ENCODE data around the gene CD1C. TPM values are rescaled to one million over a fixed set of nuclear protein-coding genes. Genes with fewer than 3 reads are reported as not detected.
"Not testable (repeated sequence)": the region's sequence is repeated elsewhere in the genome, so short reads cannot be mapped to it uniquely, and the experiment has no call there.

CD1C gene
- not detected for total RNA-seq

DNA sequence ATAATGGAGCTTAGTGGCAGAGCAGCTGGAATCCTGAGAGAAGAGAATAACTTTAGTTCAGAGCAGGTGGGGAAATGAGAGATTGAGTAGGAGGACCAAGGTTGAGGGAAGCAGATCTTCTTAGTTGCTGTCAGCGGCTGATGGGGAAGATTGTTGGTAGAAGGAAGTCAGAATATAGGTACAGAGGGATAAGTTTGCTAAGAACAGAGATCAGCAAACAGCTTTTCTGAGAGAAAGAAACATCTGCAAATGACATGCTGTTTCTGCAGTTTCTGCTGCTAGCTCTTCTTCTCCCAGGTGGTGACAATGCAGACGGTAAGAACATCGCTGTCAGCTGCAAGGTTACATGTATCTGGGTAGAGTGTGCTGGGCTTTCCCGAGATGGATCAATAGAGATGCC is at the start of gene CD1C:
Gene CD1C (plus strand): TSS at position 113 of the 400 bp plus-strand sequence. CDS start 142 bp downstream, at position 255.
- no peak for DNase-seq (ENCODE audit: low spot score)

DNA sequence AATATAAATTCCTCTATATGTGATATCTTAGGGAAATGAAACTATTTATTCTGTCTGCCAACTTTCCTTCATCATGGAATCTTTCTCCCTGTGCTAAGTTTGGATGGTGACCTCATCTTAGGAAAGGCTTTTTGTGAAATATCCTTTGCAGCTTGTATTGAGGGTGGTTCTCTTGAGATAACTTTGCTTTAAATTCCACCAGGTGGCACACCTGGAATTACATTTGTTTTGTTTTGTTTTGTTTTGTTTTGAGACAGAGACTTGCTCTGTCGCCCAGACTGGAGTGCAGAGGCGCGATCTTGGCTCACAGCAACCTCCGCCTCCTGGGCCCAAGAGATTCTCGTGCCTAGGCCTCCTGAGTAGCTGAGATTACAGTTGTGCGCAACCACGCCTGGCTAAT is 43.1 kb upstream of the CD1C start:
- DNase-seq (ENCODE audit: low spot score), result no peak

DNA sequence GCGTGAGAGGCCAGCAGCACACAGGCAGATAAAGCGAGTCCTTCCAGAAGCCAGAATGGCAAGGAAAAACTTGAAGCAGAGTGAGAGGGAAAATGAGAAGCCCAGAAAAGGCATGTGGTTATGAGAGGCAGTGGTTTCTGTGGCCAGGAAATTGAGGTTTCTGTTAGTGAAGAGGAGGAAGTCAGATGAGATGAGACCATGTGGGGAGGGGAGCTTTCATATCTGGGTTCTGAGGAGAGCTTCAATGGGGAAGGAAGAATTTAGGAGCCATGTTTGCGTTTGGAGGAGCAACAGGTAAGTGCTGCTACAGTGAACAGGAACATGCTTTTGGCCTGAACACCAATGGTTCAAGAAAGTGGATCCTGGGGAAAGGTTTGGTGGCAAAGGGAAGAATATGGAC is 41.6 kb upstream of the CD1C start:
- no peak for DNase-seq (ENCODE audit: low spot score)

DNA sequence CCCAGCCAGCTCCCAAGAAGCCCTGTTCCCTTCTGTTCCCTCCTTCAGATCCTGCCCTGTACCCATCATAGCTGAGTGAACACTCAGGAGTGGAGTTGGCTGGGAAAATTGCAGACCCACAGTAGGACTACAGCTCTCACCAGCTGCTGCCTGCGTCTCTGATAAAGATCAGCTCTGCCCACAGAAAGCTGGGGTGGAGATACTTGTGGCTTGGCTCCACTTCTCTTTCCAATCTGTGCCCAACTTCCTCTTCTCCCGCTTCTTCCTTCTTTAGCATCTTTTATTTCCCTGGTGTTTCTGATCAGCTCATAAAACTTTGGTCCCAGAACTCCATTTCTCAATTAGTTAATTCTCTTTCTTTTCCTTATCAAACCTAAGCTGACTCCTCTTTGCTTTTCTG is 41.0 kb upstream of the CD1C start:
- no peak for DNase-seq (ENCODE audit: low spot score)

DNA sequence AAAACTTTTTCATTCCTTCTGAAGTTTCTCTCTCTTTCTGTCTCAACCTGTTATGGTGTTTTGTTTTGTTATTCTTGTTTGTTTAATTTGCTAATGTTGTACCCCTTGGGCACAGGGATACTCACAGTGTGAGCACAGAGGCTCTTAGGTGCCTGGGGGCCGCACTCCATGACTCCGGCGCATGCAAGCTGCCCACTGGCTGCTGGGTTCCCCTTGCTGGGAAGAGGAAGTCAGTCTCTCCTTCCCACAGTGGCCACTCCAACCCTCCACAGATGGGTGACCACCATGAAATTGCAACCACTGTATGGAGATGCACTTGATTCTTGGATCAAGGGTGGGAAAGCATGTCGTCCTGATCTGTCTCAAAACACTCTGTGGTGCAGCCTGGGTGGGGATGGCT is 40.1 kb upstream of the CD1C start:
- DNase-seq (ENCODE audit: low spot score), result no peak

DNA sequence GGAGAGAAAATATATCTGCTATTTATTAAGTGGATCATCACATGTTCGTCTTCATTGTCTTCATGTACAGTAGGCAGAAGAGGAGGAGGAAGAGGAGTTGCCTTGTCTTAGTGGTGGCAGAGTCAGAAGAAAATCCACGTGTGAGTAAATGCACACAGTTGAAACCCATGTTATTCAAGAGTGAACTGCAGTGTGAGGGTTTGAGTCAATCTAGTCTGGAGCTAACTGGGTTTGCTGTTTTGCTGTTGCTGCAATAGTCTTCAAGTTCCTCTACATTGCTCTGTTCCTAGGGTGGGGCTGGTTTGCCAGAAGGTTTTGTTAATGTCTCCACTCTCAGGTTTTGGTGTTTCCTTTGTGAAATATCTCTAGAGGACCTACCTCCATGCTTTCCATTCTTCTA is 38.6 kb upstream of the CD1C start:
- no peak for DNase-seq (ENCODE audit: low spot score)

DNA sequence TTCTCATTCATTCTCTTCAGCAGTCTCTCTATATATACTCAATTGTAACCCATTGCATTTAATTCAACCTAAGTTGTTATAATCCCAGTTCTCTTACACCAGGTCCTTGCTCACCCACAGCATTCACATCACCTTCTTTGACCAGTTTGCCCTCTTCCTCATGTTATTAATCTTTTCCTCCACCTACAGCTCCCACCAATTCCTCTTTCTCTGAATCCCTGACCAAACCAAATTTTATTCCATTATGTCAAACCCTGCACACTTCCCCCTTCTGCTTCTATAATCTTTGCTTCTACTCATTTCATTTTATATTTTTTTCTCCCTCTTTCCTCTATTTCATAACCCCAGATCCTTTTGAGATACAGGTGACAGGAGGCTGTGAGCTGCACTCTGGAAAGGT is 34.1 kb upstream of the CD1C start:
- no peak for DNase-seq (ENCODE audit: low spot score)

DNA sequence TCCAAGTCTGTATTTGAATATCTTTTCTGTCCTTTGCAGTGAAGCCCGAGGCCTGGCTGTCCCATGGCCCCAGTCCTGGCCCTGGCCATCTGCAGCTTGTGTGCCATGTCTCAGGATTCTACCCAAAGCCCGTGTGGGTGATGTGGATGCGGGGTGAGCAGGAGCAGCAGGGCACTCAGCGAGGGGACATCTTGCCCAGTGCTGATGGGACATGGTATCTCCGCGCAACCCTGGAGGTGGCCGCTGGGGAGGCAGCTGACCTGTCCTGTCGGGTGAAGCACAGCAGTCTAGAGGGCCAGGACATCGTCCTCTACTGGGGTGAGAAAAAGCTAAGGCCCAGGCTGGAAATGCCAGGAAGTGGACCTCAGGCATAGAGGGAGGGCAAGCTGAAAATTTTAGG is 33.0 kb upstream of the CD1C start:
- not testable (repeated sequence) for DNase-seq (ENCODE audit: low spot score)

DNA sequence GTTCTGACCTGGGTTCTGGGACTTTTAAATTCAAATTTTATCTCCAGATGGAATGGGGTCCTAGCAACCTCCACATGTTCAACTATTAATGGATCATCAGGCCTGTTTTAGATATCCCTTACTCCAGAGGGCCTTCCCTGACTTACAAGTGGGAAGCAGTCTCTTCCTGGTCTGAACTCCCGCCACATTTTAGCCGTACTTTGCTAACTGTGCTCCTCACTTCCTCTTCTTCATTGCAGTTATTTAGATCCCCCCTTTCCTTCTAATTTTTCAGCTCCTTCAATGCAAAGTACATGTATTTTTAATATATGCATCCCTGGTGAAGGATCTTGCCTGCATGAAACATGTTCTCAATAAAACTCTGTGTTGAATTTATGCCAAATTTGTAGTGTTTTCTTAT is 31.8 kb upstream of the CD1C start:
- no peak for DNase-seq (ENCODE audit: low spot score)

DNA sequence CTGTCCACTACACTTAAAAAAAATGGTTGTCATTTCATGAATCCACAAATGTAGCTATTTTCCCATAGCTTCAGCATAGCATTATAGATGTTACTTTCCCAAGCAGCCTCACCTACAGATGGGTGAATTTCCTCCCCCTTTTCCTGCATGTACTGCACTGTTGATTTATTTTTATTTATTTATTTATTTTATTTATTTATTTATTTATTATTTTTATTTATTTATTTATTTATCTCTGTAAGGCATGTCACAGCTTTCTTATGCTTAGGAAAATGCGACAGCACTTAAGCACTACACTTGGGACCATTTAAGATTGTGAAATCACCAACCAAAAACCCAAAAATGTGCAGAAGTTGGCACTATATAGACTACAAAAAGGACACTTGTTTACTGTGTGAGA is 30.6 kb upstream of the CD1C start:
- DNase-seq (ENCODE audit: low spot score), result no peak

DNA sequence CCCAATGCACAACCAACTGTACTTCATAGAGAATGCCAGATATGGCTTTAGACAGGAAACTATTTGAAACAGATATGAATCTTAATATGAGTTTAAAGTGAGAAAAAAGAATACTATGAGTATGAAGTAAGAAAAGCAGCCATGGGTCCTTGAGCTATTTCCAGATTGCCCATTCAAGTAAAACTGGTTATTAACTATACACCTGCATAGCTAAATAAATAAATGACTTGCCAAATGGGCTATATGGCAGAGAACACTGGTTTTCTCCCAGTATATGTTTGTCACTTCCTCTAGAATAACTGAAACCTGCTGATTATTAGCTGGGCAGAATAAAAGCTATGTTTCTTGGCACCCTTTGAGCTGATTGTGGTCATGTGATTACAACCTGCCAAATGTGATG is 17.0 kb upstream of the CD1C start:
- DNase-seq (ENCODE audit: low spot score), result no peak

DNA sequence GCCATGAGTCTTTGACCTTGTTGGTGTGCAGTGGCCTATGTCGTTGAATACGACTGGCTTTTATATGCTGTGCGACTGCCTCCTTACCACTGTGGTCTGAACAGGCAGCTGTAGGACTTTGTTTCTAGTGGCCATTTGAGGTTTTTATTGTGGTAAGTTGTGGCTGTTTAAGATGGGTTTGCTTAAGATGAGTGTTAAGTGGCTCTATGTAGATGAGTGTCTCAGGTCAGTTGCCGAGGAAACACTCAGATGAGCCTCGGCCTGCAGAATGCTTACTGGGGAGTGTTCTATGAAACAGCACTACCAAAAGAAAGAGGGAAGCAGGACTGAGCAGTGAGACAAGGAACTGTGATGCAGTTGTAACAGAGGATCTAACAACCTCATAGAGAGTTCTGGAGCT is 14.9 kb upstream of the CD1C start:
- DNase-seq (ENCODE audit: low spot score), result no peak

DNA sequence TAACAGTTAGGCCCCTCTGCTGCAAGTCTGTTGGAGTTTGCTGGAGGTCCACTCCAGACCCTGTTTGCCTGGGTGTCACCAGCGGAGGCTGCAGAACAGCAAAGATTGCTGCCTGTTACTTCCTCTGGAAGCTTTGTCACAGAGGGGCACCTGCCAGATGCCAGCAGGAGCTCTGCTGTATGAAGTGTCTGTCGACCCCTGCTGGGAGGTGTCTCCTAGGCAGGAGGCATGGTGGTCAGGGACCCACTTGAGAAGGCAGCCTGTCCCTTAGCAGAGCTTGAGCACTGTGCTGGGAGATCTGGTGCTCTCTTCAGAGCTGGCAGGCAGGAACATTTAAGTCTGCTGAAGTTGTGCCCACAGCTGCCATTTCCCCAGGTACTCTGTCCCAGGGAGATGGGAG is 7.3 kb upstream of the CD1C start:
- not testable (repeated sequence) for DNase-seq (ENCODE audit: low spot score)

DNA sequence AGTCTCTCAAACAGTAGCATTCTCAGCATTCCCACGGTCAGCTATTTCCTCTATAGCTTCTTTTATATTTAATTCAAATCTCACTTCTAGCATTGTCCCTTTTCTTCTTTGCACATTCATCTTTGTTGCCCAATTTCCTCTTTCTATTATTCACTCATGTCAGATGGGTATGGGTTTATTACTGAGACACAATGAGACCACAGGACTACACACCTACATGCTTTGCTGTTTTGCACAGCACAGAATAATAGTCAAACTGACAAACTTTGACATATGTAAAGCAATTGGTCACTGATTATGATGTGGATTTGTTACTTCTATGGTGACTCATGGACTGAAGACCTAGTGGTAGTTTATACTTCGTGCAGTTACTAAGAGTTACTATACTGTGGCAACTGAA is 5.8 kb upstream of the CD1C start:
- no peak for DNase-seq (ENCODE audit: low spot score)

DNA sequence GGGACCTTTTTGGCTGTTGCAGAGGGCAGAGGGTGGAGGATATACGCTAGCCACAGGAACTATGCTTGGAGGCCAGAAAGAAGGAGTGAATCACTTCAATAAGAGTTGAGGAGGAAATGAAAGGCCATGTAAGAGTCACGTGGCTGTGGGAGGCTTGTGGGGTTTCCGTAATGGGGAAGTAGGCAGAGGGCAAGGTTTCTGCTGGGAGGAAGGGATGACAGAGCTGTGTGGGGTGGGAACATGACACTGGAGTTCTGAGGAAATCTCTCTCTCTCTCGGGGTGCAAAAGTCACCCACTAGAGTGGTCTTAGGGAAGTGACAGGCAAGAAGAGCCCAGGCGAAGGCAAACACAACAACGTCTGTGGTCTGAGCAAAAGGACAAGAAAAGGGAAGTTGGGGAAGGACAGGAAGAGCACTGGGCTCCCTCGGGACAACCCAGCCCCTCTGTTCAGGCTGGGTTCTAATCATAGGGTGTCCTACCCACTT is 3.9 kb upstream of the CD1C start:
- no peak for DNase-seq (ENCODE audit: low spot score)

DNA sequence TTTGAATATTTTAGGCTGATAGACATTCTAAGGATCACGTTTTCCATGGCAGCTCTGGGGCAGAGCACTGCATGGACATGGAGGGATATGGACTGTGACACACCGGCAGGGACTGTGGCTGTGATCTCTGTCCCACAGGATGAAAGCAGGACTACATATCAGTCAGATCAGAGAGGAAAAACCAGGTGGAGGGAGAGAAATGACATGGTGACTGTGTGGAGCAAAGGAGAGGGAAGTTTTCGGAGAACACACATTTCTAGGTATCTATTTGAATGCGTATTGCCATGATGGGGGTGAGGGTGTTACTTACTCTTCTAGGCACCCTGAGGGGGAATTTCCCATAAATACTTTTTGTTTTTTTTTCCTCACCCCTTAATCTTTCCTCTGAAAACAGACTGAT is 3.2 kb upstream of the CD1C start:
- no peak for DNase-seq (ENCODE audit: low spot score)

DNA sequence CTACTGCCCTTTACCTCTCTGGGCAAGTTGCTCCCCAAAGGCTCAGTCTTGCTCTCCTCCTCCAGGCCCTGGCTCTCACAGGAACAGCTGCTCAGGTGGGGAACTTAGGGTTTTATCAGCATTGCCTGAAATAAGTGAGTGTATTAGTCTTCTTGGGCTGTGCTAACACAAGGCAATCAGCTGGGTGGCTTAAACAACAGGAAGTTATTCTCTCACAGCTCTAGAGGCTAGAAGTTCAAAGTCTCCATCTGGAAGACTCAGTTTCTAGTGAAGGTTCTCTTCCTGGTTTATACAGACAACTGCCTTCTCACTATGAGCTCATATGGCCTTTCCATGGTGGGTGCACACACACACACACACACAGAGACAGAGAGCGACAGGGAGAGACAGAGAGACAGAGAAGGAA is 2.8 kb upstream of the CD1C start:
- DNase-seq (ENCODE audit: low spot score), result no peak

DNA sequence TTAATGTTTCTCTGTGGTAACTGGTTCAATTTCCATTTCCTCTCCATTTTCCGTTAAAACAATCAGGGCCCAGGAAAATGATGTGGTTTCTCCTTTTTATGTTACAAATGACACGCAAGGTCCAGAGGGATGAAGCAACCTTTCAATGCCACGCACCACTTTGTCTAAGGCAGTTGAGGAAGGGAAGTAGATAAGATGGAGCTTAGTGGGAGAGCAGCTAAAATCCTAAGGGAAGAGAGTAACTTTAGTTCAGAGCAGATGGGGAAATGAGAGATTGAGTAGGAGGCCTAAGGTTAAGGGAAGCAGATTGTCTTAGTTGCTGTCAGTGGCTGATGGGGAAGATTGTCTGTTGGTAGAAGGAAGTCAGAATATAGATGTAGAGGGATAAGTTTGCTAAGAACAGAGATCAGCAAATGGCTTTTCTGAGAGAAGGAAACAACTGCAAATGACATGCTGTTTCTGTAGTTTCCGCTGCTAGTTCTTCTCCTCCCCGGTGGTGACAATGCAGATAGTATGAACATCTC is 660 bp downstream of the CD1C start:
- no peak for DNase-seq (ENCODE audit: low spot score)

DNA sequence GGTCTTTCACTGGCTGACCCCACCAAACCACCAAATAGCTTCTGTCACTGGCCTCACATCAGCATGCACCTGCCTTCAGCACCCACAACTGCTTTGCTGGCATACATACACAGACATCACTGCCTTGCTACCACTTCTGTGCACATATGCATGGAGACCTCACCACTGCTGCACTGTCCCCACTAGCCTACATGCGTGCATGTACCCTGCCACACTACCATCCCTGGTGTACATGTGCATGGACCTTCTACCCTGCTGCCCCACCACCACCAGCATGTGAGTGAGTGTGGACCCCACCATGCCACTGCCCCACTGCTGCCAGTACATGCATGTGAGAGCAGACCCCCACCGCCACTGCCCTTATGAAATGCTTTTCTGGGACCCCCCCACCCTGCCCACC is 6.1 kb downstream of the CD1C start:
- DNase-seq (ENCODE audit: low spot score), result no peak

DNA sequence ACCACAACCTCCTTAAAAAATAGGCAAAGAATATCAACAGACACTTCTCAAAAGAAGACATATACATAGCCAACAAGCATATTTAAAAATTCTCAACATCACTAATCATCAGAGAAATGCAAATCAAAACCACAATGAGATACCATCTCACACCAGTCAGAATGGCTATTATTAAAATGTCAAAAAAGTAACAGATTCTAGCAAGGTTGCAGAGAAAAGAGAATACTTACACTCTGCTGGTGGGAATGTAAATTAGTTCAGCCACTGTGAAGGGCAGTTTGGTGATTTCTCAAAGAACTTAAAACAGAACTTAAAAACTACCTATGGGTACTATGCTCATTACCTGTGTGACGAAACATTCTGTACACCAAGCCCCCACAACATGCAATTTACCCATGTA is 20.9 kb downstream of the CD1C start:
- no peak for DNase-seq (ENCODE audit: low spot score)

DNA sequence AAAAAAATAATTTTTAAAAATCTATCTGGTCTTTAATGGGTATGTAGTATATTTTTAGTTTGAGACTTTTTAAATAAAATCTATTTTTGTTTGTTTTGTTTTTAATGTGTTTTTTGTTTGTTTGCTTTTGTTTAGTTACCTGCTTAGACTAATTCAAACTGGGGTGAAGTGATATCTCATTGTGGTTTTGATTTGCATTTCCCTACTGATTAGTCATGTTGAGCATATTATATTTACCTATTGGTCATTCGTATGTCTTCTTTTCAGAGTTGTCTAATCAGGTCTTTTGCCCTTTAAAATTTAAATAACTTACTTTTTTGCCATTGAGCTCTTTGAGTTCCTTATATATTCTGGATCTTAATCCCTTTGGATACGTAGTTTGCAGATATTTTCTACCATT is 21.3 kb downstream of the CD1C start:
- no peak for DNase-seq (ENCODE audit: low spot score)

DNA sequence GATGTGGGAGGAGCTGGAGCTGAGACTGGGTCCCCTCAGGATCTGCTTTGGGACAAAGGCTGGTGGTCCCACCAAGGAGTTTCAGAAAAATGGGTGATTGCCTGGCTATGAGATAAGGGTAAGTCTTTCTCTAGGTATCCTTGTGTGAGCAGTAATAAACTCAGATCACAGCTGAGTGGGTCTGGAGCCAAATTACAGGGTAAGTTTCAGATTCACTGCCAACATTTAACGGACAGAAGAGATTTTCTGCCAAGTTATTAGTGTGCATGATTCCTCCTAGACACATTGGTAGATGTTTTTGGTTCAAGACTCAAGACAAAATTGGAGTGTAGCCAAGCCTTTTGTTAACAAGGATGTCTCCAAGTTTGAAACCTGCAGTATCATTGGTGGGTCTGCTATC is 34.1 kb downstream of the CD1C start:
- DNase-seq (ENCODE audit: low spot score), result no peak

DNA sequence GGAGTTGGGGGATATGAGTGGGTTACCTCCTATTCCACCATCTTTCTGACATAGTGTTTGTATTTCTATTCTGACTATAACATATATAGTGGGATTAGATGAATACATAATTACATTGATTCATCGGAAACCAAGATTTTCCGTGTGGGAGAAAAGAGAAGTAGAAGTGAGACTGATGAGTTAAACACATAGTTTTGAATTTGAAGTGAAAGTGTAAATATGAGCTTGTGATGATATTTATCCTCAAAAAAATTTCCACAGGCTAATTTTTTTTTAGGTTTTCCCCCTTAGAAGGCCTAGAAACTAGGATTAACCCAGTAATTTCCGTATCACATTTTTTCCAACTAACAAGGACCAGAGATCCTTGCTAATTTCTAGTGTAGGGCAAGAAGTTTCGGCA is 34.7 kb downstream of the CD1C start:
- DNase-seq (ENCODE audit: low spot score), result no peak

DNA sequence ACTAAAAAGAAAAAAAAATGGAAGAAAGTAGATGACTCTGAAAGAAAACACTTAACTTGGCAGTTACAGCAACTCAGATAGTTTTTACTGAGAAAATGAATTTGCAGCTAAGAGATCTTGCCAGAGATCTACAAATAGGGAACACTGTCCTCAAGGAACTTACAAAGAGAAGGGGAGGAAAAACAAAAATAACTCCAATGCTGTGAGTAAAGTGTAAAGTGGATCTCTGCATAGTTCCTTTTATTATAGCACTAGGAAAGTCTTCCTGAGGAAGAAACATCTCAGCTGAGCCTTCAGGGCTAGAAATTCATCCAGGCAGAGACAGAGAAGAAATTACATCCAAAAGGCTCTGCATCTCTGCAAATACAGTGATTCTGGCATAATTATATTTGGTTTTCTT is 37.8 kb downstream of the CD1C start:
- DNase-seq (ENCODE audit: low spot score), result no peak

DNA sequence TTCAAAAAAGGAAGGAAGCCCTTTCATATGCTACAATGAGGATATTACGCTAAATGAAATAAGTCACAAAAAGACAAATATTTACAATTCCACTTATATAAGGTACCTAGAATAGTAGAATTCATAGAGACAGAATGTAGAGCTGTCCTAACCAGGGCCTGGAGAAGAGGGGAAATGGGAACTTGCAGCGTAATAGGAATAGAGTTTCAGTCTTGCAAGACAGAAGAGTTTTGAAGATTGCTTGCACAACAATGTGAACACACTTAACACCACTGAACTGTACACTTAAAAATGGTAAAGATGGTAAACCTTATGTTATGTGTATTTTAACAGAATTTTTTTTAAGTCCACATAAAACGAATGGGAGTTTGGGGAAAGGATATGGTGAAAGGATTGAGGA is 38.7 kb downstream of the CD1C start:
- DNase-seq (ENCODE audit: low spot score), result no peak

All from ureter (tissue), 1 donor.